ENCODE data around the gene TRDN.

GRCh38 chr6:123447315-123447937, 189.3 kb downstream of the TRDN start:
- no peak for TF ChIP-seq BACH2 (CRISPR knock-in tag; IDR thresholded peaks at IDR 0.05; ENCODE audit: borderline replicate concordance)
- no peak for TF ChIP-seq OSR1 (CRISPR knock-in tag; IDR thresholded peaks at IDR 0.05)
- TF ChIP-seq ESRRG (CRISPR knock-in tag; IDR thresholded peaks at IDR 0.05) = no peak
- TF ChIP-seq PPARA (CRISPR knock-in tag; IDR thresholded peaks at IDR 0.05; ENCODE audit: borderline replicate concordance) = no peak
- TF ChIP-seq ZFP30 (CRISPR knock-in tag; IDR thresholded peaks at IDR 0.05) = no peak
- TF ChIP-seq PATZ1 (CRISPR knock-in tag; IDR thresholded peaks at IDR 0.05; ENCODE audit: borderline replicate concordance) = no peak

Measured in SK-N-SH treated with all-trans-retinoic acid at 6 μM for 48 hours (cell line).